Right lobe of liver (tissue), 4 donors: ENCODE results near the gene FBXO47.

Experiments used
- CTCF ChIP-seq, 4 donors: fragments of 200-600 bp in 3 of 4; fragments of 450-650 bp in 1 of 4; IDR thresholded peaks; one replicate each; pipeline versions ENCODE4 v1.5.1 to v1.8.0; 2016 to 2022; ENCODE audit warnings: antibody characterized with exemption in 4 of 4, mild to moderate bottlenecking in 2 of 4
- POLR2A ChIP-seq: fragments of 450-650 bp; IDR thresholded peaks from one replicate; pipeline ENCODE4 v1.6.1; 2017; ENCODE audit warnings: antibody characterized with exemption, mild to moderate bottlenecking
- donor health status: DM: no; HTN: no; CAD: no.
- donor health status: DM: no; HTN: no; CAD: no.
- donor health status: DM: no; HTN: yes; CAD: no.

GRCh38 chr17:38982858-38983746 is 15.9 kb upstream of the FBXO47 start:
- TF ChIP-seq CTCF (IDR thresholded peaks at IDR 0.05) (peak; percentile 75 to 83 (median 80)), POLR2A (no peak)
